ENCODE data around the gene TP53AIP1.

The TP53AIP1 gene, protein sequence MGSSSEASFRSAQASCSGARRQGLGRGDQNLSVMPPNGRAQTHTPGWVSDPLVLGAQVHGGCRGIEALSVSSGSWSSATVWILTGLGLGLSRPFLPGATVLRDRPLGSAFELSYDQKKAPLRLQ

DNA sequence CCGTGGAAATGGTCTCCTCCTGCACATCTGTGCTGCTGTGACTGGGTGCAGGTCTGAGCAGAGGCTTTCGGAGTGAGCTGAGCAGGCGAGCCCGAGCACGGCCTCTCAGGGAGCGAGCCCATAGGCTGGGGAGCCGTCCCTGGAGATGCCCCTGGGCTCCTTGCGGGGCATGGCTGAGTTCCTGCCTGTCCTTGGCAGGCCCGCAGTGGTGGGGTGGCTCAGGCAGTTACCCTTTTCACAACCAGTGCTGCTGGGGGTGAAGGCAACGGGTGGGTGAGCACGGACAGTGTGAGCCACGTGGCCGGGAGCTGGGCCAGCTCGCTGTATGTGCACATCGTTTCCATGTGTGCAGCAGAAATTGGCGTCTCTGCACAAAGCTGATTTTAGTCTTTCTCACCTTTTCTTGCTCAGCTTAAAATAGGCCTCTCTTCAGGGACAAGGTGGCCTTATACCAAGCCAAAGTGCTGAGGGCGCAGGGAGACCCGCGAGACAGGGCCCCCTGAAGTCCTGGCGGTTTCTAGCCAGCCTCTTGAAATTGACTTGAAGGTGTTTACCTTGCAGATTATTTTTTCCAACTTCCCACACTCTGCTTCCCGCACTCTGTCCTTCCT lies at the start of gene TP53AIP1:
TP53AIP1 (minus strand) TSS at position 55 of the 611 bp plus-strand sequence. CDS start 5,053 bp downstream, outside the sequence.
- no peak for DNase-seq (ENCODE audit: low read depth in 3 of 3)

DNA sequence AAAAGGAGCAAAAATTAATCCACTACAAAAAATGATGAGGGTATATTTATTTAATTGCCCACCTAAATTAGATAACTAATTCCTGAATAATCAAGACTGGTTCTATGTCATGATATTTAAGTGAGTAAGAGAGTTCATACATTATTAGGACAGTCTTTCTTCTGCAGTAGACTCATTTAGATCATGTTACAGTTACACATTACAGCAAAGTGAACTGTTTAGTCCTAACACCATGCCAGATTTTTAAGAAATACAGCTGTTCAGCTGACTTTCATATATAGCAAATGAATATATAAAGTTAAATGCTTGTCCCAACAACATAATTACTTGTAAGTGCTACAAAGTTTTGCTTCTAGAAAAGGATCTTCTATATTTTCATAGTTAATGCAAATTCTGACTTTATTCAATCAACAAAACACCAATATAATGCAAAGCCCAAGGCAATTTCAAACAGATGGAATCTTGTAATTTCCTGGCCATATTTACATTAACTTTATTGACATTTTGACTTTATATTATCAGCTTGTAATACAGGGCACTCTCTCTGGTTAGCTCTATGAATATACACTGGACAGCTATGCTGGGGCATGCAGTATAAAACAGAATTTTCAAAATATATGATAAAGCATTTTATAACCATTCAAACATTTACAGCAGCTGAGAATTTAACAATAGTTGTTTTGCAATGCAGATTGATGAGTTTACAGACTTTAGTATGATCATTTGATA lies 45.7 kb upstream of the TP53AIP1 start:
- no peak for DNase-seq (ENCODE audit: low read depth in 3 of 3)

DNA sequence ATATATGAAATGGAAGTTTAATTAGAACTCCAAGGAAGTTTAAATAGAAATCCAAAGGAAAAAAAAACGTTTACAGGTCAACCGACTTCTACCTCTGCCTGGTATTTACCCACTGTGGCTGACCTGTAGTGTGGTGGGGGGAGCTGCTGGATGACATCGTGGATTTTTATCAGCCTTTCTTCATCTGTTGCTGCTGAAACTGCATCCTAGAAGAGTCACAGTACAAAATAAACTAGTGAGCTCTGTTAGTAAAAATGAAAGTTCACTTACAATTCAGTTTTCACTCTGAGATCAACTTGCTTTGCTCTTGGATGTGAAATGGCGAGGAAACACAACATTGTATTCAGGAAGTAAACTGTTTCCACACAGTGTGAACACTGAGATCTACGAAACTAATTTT lies 43.2 kb upstream of the TP53AIP1 start:
- DNase-seq (ENCODE audit: low read depth in 3 of 3), result no peak

DNA sequence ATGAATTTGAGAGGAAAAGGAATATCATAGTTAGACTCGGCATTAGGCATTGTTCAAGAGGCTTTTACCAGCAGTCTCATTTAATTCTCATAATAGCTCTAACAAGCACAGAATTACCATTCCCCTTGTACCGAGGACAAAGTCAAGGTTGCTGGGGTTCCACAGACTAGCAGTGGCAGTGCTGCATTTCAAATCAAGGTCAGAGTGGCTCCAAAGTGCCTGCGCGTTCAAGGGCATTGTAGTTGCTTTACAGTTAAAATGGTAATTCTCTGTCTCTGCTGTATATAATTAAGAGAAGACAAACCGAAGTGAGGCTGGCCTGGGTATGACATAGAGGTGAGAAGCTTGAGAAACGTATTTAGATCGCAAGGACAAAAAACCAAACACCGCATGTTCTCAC lies 40.4 kb upstream of the TP53AIP1 start:
- no peak for DNase-seq (ENCODE audit: low read depth in 3 of 3)

DNA sequence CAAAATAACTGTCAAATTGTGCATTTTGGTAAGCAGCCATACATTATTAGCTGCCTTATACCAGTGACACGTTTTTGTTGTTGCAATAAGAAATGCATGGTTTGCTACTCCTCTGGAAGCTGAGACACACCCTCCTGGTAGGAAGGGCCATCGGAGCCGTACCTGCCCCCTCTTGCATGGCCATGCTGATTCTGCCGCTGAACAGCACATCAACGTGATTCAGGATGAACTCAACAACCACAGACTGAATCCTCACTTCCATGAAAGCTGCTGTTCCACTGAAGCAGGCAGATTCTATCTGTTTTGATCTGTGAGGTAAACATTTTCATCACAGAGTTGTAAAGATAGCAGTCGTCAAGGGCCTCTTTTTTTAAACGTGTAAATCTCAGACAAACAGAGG lies 38.6 kb upstream of the TP53AIP1 start:
- no peak for DNase-seq (ENCODE audit: low read depth in 3 of 3)

DNA sequence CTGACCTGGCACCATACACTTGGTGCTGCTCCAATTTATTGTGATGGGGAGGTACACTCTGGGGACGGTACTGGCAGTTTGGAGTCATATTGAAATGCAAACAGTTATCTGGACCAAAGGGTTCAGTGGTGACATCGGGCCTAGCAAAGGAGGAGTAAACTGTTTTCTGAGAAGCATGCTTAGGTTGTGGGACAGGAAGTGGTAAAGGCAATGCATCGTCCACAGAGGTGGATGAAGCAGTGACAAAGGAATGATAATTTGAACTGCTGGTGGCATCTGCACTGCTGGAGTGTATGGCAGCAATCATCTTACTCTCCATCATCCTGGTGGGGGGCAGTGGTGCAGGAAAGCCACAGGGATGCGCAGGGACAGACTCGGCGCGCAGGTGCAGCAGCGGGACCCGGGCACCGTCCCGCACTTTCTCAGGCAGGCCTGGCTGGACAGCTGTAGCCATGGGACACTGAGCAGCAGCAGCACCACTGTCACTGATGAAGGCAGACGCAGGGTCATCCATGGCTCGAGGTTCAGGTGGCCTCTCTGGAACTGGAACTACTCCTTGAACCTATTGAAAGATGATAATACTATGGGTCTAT lies 28.0 kb upstream of the TP53AIP1 start:
- DNase-seq (ENCODE audit: low read depth in 3 of 3), result no peak

DNA sequence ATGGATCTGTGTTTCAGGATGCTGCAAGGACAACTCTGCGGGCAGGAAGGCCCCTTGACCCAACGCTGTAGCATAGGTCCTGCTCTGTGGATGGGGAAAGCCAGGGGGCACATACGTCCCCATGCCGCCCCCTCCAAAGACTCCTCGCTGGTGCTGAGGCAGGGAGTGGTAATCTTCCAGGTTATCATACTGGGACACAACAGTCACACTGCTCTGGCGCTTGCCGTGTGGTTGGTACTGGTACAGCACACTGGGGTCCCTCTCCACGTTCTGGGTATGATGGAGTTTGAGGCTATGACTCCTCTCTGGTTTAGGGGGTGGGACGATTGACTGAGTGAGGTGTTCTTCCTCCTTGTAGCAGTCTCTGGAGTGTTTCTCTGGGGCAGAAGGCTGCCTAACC lies 26.2 kb upstream of the TP53AIP1 start:
- no peak for DNase-seq (ENCODE audit: low read depth in 3 of 3)

DNA sequence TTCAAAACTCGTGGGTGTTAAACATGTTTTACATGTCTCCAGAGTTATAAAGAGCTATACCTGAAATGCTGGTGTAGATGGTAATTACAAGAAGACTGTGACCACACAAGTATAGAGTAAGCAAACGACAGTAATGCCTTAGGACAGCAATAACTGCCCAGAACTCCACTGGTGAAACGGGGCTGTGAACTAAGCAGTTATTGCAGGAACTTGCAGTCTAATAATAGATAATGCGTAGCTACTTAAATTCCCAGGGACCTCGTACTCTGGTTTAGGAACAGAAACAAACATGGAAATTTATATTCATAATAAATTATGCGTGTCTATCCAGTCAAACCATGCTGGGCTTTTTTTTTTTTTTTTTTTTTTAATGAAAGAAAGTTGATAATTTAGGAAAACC lies 24.9 kb upstream of the TP53AIP1 start:
- DNase-seq (ENCODE audit: low read depth in 3 of 3), result no peak

DNA sequence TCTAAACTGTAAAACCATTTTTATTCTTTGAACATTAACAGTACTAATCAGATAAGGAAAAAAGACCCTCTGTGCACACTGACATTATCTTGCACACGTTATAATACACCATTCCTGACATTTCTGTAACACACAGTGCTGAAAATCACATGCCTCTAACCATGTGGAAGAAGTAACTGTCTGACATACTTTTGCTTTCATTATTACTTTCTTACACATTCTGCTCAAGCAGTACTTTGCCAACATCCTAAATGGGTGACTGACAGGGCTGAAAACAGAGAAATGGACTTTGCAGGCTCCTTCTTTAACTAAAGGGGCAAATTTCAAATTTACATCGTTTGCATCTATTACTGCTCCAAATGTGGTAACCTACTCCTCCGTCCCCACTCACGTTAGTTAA lies 22.8 kb upstream of the TP53AIP1 start:
- DNase-seq (ENCODE audit: low read depth in 3 of 3), result no peak

DNA sequence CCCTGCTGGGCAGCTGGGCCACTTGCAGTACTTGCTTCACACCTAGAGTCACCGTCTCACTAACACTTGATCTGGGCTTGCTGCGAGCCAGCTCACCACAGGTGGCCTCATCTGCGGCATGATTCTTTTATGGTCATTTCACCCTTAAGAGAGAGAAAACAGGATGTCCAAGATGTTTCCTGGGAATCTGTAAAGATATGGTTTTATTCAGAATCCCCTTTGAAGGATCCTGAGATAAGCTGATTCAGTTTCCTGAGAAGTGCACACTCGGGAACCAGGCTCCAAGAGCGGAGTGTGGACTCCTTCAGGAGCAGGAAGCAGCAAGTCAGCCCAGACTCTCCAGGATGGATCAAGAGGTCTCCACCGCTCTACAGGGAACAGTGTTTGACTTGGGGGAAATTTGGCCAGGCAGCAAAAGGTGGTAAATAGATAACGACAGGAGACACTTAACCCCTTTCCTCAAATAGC lies 21.8 kb upstream of the TP53AIP1 start:
- no peak for DNase-seq (ENCODE audit: low read depth in 3 of 3)

DNA sequence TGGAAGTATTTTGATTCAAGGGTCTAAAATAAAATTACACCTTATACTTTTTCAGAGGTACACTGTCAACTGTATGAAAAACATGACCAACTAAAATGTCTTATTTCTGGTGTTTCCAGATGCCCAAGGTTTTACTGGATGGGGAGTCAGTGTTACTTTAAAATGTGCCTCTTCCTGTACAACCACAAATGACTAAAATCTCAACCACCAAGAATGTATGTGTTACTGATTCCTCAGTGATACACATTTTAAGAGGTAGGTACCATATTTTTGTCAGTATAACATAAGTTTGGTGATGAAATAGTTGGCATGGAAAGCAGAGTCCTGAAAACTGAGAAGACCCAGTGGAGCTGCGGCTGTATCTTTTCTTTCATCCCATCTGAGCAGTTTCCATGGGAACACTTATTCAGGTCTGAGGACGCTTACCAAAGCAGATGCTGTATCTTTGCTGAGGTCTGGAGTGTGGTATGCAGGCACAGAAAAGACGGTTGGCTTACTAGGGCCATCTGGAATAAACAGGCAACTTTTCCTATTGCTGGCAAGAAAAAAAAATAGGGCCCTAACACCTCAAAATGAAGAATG lies 21.2 kb upstream of the TP53AIP1 start:
- DNase-seq (ENCODE audit: low read depth in 3 of 3), result no peak

DNA sequence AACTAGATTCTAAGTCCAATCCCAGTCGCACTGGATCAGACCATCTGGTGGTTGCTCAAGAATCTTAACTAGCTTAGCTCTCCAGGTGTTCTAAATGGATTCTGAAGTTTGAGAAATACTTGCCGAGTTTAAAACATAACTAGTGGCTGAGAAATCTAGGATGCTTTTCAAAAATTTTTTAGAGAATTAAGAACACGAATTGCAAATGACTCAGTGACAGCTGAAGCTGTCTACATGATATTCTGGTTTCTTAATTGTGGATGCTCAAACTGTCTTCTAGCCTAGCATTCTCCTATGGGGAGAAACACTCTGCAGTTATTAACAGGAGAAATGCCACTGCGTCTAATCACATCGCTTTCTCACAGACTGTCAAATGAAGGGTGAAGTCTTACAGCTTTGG lies 20.2 kb upstream of the TP53AIP1 start:
- no peak for DNase-seq (ENCODE audit: low read depth in 3 of 3)

DNA sequence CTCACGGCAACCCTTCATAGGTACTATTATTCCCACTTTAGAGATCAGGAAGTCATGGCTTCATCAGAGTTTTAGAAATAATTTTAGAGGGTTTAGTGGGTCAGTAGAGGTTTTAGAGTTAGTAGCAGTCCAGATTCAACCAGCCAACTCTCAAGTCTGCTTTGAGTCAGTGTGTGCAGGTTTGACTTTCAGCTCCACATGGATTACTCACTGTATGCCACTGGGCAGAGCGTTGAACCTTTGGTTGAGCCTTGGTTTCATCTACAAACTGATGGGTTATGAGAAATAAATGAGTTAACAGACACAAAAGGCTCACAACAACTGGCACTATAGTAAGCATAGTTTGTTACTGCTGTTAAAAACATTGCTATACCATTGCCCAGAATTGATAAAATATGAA lies 19.0 kb upstream of the TP53AIP1 start:
- no peak for DNase-seq (ENCODE audit: low read depth in 3 of 3)

DNA sequence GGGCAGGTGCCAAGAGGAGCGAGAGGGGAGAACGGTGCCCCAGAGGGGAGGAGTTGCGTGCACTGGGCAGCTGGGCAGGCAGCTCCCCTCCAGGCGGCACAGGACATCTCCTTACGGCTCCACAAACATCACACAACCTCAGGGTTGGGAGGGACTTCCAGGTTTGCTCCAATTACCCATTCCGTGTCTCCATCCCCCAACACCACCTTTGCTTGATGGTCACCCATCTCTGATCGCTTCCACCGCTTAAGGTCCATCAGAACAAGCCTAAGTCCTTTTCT lies 14.5 kb upstream of the TP53AIP1 start:
- no peak for DNase-seq (ENCODE audit: low read depth in 3 of 3)

DNA sequence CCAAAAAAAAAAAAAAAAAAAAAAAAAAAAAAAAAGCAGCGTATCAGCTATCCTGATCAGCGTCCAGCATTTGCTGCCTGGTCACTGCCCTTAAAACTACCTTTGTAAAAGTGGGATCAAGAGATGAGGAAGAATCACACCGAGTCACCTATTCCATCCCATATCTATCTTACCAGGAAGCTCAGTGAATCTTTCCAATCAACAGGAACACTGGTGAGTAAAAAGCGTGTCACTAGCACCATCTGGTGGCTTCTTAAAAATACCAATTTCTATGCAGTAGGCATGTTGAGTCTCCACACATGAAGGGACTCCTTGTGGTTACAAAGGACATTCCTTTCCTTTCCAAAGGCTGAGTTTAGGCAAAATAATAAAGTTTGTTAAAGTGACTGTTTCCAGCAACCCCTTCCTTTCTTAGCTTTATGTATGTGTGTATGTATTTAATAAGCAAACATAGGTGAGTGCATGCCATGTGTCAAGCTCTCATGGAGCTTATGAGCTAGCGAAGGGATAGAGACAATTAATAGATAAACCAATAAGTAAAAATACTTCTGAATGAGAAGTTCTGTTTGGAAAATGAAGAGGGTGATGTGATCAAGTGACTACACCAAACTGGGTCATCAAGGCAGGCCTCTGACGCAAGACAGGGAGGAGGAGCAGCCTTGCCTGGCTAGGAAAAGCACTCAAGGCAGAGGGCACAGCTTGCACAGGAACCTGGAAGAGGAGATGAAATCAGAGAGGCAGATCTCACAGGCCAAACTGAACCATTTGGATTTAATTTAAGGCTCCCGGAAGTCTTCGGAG lies 13.9 kb upstream of the TP53AIP1 start:
- DNase-seq (ENCODE audit: low read depth in 3 of 3), result no peak

DNA sequence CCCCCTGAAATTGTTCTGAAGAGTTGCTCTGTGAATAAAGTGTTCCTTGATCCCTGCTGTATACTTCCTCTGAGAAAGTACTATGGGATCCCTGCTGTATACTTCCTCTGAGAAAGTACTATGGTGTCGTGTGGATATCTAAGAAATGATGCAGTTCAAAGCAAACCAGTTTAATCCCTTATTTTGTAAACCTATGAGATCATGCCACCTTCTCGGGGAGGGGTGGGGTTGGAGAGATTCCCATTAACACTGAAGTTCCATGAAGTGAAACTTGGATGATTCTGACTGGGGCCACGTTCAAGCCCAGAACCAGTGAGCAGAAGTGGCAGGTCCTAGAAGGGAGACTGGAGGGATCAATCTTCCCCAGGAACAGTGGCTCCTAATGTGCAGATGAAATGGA lies 13.0 kb upstream of the TP53AIP1 start:
- no peak for DNase-seq (ENCODE audit: low read depth in 3 of 3)

DNA sequence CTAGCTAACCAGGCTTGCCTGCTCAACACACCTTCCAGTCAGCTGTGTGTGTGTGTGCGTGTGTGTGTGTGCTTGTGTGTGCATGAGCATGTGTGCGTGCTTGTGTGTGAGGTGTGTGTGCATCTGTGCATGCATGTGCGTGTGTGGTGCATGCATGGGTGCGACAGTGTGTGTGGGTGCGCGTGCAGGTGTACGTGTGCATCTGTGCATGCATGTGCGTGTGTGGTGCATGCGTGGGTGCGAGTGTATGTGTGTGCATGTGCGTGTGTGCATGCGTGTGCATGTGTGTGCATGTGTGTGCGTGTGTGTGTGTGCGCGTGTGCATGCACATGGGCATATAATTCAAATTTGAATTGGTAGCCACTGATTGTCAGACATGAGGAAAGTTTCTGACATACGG lies 10.5 kb upstream of the TP53AIP1 start:
- DNase-seq (ENCODE audit: low read depth in 3 of 3), result no peak

DNA sequence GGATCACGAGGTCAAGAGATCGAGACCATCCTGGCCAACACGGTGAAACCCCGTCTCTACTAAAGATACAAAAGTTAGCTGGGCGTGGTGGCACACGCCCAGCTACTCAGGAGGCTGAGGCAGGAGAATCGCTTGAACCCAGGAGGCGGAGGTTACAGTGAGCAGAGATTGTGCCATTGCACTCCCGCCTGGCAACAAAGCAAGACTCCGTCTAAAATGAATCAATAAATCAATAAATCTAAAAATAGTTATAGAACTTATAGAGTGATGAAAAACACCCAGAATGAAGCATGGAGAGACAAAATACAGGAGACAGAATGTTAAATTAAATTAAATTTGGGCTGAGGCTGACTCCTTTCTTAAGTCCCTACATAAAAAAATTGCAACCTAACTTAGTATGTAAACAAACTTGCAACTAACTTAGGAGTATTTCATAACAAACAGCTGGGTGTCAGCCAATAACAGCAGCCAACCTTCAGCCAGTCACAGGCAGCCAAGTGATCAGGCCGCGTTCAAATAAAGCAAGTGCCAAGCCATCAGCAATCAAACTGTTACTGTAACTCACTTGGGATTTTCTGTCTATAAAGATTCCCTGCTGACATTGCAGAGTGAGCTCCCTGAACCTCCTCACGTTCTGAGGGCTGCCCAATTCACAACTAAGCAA lies 7.3 kb upstream of the TP53AIP1 start:
- no peak for DNase-seq (ENCODE audit: low read depth in 3 of 3)

DNA sequence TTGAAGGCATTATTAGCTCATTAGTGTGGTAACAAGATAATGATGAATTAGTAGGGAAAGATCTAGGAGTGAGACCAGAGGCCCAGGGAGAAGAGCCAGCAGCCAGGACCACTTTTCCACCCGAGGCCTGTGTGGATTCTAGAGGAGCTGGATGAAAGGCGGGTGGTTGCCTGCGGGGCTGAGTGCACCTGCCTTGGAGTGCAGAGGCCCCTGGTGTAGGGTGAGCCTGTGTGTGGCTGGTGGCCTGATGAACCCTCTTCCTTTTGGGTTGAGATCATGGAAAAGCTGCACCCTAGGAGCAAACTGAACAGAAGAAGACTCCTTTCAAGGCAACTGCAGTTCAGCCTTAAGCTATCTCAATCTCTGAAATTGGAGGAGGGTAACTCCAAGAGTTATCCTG lies 5.9 kb upstream of the TP53AIP1 start:
- no peak for DNase-seq (ENCODE audit: low read depth in 3 of 3)

DNA sequence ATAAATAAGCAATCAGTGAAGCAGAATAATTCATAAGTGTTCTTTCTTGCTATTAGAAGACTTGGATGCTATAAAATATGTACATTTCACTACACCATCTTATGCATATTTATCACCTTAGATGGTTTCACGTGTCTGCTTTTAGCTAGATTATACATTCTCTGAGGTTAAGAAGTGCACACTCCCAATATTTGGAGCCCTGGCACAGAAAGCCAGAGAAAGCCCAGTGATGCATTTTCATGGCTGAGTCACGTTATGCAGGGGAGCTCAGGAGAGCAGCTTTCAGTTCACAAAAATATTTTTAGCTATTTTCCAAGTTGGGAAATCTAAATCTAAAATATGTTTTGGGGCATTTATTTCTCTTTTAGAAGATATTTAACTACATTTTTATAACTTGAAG lies 5.1 kb upstream of the TP53AIP1 start:
- DNase-seq (ENCODE audit: low read depth in 3 of 3), result no peak

DNA sequence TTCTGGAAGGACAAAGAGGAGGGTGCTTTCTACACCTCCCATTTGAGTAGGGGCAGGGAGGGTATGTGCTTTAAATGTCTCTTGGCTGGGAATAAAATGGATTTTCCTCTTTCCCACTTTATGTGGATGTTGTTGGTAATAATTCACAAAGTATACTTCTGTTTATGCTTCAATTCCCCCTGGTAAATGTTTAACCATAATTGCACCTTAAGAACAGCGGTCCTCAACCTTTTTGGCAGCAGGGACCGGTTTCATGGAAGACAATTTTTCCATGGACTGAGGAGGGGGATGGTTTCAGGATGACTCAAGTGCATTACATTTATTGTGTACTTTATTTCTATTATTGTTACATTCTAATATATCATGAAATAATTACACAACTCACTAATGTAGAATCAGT lies 4.0 kb upstream of the TP53AIP1 start:
- DNase-seq (ENCODE audit: low read depth in 3 of 3), result no peak
